GM23338 (cell line): ENCODE measurements around the gene CDH20.

Experiments used
- CREB1 ChIP-seq: fragments of 250-450 bp; sonication (Bioruptor Pico); IDR thresholded peaks from 2 replicates; pipeline ENCODE4 v1.5.0; 2020; ENCODE audit warnings: low read depth, mild to moderate bottlenecking, moderate library complexity
- EZH2 ChIP-seq: fragments of 200-600 bp; sonication (generic); IDR thresholded peaks from one replicate; pipeline ENCODE4 v1.8.0; 2017; ENCODE audit warnings: antibody characterized with exemption, mild to moderate bottlenecking, low read depth; ENCODE audit not compliant: unreplicated experiment
- EZH2phosphoT487 ChIP-seq: fragments of 200-600 bp; sonication (generic); IDR thresholded peaks from one replicate; pipeline ENCODE4 v1.8.1; 2018; ENCODE audit warnings: antibody characterized with exemption; ENCODE audit not compliant: unreplicated experiment
- JUNB ChIP-seq: IDR thresholded peaks from one replicate; pipeline ENCODE4 v1.6.1; 2016; ENCODE audit warnings: antibody characterized with exemption; ENCODE audit not compliant: unreplicated experiment
- NANOG ChIP-seq: IDR thresholded peaks from 2 replicates; pipeline ENCODE4 v1.6.1; 2016; ENCODE audit warnings: antibody characterized with exemption, borderline replicate concordance
- POLR2AphosphoS5 ChIP-seq: IDR thresholded peaks from 2 replicates; pipeline ENCODE4 v1.6.1; 2016; ENCODE audit warnings: antibody characterized with exemption, low read depth
- STAT1 ChIP-seq: IDR thresholded peaks from one replicate; pipeline ENCODE4 v1.6.1; 2016; ENCODE audit warnings: antibody characterized with exemption; ENCODE audit not compliant: unreplicated experiment
- ZNF114 ChIP-seq: fragments of 250-450 bp; sonication (Bioruptor Pico); IDR thresholded peaks from 2 replicates; pipeline ENCODE4 v1.5.0; 2020; ENCODE audit warnings: mild to moderate bottlenecking, moderate library complexity
- ZNF331 ChIP-seq: fragments of 250-450 bp; sonication (Bioruptor Pico); IDR thresholded peaks from 2 replicates; pipeline ENCODE4 v1.5.0; 2020; ENCODE audit warnings: low read depth, mild to moderate bottlenecking, moderate library complexity
- TF ChIP-seq, protein P1 (sequence below): IDR thresholded peaks from one replicate; pipeline ENCODE4 v1.6.1; 2018; ENCODE audit warnings: antibody characterized with exemption; ENCODE audit not compliant: unreplicated experiment
- TF ChIP-seq, protein P2 (sequence below), 2 experiments: fragments of 200-600 bp in 1 of 2; sonication (generic) in 1 of 2; conservative IDR thresholded peaks; 2 replicates each; pipeline versions ENCODE4 v1.5.1 to v1.6.1; 2016 to 2017; ENCODE audit warnings: antibody characterized with exemption in 2 of 2, low read depth in 2 of 2, mild to moderate bottlenecking in 2 of 2, moderate library complexity in 1 of 2

DNA sequence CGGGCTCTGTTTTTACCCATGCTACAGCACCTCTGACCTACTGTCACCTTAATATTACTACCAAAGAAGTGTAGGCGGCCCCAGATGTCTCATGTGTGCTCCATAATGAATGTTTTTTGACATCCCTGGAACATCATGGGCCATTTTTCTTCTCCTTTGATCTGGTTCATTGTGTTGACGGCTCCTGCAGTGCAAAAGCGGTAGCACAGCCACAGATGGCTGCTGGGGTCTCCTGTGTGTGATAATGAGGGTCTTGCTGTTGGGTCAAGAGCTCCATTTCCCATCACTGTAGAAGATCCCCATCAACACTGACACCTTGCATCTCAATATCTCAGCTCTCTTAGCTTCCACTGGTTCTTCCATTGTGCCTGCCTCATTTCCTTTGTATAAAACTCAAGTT lies 95.0 kb downstream of the CDH20 start:
- TF ChIP-seq, protein P1, sequence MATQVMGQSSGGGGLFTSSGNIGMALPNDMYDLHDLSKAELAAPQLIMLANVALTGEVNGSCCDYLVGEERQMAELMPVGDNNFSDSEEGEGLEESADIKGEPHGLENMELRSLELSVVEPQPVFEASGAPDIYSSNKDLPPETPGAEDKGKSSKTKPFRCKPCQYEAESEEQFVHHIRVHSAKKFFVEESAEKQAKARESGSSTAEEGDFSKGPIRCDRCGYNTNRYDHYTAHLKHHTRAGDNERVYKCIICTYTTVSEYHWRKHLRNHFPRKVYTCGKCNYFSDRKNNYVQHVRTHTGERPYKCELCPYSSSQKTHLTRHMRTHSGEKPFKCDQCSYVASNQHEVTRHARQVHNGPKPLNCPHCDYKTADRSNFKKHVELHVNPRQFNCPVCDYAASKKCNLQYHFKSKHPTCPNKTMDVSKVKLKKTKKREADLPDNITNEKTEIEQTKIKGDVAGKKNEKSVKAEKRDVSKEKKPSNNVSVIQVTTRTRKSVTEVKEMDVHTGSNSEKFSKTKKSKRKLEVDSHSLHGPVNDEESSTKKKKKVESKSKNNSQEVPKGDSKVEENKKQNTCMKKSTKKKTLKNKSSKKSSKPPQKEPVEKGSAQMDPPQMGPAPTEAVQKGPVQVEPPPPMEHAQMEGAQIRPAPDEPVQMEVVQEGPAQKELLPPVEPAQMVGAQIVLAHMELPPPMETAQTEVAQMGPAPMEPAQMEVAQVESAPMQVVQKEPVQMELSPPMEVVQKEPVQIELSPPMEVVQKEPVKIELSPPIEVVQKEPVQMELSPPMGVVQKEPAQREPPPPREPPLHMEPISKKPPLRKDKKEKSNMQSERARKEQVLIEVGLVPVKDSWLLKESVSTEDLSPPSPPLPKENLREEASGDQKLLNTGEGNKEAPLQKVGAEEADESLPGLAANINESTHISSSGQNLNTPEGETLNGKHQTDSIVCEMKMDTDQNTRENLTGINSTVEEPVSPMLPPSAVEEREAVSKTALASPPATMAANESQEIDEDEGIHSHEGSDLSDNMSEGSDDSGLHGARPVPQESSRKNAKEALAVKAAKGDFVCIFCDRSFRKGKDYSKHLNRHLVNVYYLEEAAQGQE: no peak
- TF ChIP-seq, protein P2, sequence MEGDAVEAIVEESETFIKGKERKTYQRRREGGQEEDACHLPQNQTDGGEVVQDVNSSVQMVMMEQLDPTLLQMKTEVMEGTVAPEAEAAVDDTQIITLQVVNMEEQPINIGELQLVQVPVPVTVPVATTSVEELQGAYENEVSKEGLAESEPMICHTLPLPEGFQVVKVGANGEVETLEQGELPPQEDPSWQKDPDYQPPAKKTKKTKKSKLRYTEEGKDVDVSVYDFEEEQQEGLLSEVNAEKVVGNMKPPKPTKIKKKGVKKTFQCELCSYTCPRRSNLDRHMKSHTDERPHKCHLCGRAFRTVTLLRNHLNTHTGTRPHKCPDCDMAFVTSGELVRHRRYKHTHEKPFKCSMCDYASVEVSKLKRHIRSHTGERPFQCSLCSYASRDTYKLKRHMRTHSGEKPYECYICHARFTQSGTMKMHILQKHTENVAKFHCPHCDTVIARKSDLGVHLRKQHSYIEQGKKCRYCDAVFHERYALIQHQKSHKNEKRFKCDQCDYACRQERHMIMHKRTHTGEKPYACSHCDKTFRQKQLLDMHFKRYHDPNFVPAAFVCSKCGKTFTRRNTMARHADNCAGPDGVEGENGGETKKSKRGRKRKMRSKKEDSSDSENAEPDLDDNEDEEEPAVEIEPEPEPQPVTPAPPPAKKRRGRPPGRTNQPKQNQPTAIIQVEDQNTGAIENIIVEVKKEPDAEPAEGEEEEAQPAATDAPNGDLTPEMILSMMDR (conservative IDR thresholded peaks at IDR 0.05; ENCODE audit: low read depth in 2 of 2): no peak
- TF ChIP-seq CREB1 (CRISPR knock-in tag): no peak
- no peak for TF ChIP-seq EZH2phosphoT487
- no peak for TF ChIP-seq EZH2
- TF ChIP-seq POLR2AphosphoS5: no peak
- TF ChIP-seq JUNB: no peak
- no peak for TF ChIP-seq ZNF114 (CRISPR knock-in tag)
- no peak for TF ChIP-seq STAT1
- TF ChIP-seq ZNF331 (CRISPR knock-in tag): no peak
- no peak for TF ChIP-seq NANOG
